Stimulated activated CD4-positive, alpha-beta T cell treated with anti-CD3 and anti-CD28 coated beads, Interleukin-12 subunit alpha, Interleukin-12 subunit beta, amount 100 ng/mL, for 4 hours (primary cell): ENCODE data around the gene SPATA31D3.
"Not testable (repeated sequence)": the region's sequence is repeated elsewhere in the genome, so short reads cannot be mapped to it uniquely, and the experiment has no call there.

Experiments
- DNase-seq: peaks from one replicate; pipeline ENCODE4 v3.0.0-alpha.2; 2020

SPATA31D3 gene

DNA sequence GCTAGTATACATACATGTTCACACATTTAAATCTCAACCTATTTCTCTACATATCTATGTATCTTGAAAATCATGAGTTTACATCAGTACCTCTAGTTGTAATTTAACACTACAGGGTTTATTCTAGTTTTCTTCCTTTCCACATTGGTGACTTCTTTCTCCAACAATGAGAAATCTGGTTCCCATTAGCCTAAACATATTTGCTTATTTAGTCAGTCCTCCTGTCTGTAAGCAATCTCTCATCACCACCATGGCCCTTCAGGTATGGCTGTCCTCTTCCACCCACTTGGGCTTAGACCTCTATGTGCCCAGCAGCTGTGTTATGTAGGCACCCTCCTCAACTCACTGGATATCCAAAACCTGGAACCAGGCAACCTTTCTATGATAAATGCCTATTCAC, 37.3 kb downstream of the SPATA31D3 start:
- no peak for DNase-seq

DNA sequence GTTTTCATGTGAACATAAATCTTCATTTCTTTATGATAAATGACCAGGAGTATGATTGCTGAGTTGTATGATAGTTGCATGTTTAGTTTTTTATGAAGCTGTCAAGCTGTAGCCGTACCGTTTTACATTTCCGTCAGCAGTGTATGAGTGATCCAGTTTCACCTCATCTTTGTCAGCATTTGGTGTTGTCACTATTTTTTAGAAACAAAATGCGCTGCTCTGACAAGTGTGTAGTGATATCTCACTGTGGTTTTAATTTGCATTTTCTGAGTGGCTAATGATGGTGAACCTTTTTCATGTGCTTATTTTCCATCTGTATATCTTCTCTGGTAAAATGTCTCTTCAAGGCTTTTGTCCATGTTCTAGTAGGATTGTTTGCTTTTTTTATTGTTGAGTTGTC, 38.6 kb downstream of the SPATA31D3 start:
- no peak for DNase-seq

DNA sequence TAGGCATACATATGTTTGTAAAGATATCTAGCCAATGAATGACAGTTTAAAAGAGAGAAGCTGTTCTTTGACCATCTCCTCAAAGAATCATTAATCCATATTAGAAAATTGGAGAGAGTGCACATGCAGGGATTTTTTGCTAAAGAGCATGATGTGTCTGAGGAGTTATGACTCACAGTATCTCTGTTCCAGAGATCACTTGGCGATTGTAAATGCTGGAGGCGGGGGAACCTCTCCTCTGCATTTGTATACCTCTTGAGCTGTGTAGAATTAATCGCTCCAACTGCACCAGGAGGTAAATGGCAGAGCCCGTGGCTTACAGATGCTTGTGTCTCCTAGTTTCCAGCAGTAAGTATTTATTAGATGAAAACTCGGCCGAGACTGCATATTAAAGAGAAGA, 41.6 kb downstream of the SPATA31D3 start:
- no peak for DNase-seq

DNA sequence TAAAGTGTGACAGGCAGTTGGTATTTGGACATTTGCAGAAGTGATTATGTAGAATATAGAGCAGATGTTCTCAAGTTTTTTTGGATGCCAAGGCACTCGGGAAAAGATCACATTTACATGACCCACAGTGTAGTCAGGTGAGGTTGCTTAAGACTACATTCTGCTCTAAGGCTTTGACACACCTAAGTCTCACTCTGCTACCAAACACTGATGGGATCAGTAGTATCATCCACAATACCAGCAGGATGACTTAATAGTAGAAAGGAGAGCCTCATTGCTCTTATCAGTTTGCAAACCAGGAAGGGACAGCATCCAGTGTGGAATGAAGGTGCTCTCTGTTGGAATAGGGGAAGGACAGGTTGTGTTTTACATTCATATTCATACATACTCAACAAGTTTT, 42.8 kb downstream of the SPATA31D3 start:
- no peak for DNase-seq

DNA sequence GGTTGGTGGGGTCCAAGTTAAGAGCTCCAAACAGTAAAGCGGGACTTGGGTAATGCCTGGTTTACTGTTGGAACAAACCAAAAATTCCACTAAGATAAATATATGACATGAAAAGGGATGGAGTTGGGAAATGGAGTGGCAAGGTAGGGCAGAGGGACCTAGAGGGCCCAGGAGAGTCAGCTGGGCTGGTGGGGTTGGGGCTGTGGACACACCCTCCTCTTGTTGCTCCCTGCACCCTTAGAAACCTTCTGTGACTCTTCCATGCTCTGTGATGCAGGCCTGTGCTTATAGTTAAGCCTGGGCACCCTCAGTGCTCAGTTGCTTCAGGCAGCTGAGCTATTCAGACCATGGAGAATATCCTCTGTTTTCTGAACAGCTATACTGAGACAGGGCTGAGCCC, 45.2 kb downstream of the SPATA31D3 start, which contains the start of gene SPATA31D1:
Gene SPATA31D1 (plus strand): TSS at position 301 of the 400 bp plus-strand sequence. CDS start 47 bp downstream, at position 348.
- not testable (repeated sequence) for DNase-seq

DNA sequence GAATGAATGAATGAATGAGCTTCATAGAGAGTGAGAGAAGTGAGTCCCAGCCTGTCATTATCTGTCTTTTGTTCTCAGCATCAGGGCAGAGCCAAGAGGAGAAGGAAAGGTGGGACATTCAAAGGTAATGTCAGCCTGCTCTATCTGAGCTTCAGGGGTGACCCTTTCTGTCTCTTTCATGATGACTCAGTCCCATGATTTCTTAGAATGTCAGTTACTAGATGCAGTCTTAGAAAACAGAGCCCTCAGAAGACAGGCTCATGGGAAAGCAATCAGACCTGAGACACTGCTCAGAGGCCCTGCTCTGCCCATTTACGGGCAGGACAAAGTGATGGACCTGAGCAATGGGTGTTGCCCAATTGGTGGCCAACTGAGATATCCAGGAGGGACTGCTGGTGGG, 46.4 kb downstream of the SPATA31D3 start:
- no peak for DNase-seq

DNA sequence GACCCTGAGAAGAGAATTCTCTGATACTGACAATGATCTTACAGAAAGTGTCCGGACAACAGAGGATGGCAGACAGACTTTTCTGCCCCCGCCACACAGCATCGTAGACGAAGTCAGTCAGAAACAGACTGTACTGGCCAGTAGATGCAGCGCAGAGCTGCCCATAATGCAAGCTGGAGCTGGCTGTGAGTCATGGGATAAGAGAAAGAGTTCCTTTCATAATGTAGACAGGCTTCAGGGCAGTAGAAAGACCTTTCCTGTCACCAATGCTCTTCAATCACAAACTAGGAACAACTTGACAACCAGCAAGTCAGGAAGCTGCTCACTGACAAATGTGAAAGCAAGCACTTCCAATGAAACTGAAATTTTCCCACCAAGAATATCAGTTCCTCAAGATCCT, 50.4 kb downstream of the SPATA31D3 start:
- DNase-seq = no peak
